22Rv1 (cell line): ENCODE data around the gene GPC4.

Experiments
- CTCF ChIP-seq: fragments of 450-650 bp; IDR thresholded peaks from 2 replicates; pipeline ENCODE4 v1.5.1; 2017; ENCODE audit warnings: mild to moderate bottlenecking
- ZFX ChIP-seq: fragments of 450-650 bp; IDR thresholded peaks from 2 replicates; pipeline ENCODE4 v1.6.1; 2017; ENCODE audit warnings: antibody characterized with exemption, borderline replicate concordance

GRCh38 chrX:133414406-133415275 lies 648 bp downstream of the GPC4 start:
- no peak for TF ChIP-seq CTCF
- TF ChIP-seq ZFX = no peak
